ENCODE measurements around the gene KRT6A.

KRT6A gene

DNA sequence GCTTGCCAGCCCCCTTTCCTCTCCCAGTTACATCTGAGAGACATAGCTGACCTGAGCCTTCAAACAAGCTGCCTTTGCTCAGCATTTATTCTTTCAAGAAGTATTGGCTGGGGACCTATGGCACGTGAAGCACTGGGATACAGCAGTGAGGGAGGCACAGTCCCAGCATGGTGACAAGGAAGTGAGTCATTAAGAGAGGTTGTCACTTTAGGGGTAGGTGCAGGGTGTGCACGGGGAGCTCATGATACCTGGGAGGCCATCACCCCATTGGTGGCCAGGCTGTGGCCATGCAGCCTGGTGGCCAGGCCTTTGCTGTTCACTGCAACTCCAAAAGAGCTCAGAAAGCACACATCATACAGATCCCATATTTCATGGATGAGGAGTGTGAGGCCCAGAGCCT is 53.2 kb downstream of the KRT6A start:
- ChIA-PET POLR2A (no interaction called here), CTCF (no interaction called here)

DNA sequence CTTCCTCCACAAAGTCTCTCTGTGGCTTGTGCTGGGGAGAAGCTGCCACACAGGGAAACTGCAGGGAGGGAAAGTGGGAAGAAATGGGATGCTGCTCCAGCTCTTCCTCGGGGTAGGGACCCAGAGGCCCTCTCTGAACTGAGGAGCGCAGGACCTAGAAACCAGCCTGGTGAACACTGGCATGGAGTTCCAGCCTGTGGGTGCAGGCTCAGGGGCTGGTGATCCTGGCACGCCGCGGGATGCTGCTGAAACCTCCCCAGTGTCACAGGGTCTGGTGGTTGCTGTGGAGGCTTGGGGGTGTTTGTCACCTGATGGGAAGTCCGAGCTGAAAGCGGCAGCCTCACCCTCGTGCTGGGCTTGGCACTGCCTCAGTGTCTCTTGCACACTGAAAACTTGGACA is 53.6 kb downstream of the KRT6A start:
- POLR2A ChIA-PET, result no interaction called here
- CTCF ChIA-PET, result no interaction called here
- DNase-seq (ENCODE audit: extremely low spot score), result no peak
- TF ChIP-seq, protein P1, sequence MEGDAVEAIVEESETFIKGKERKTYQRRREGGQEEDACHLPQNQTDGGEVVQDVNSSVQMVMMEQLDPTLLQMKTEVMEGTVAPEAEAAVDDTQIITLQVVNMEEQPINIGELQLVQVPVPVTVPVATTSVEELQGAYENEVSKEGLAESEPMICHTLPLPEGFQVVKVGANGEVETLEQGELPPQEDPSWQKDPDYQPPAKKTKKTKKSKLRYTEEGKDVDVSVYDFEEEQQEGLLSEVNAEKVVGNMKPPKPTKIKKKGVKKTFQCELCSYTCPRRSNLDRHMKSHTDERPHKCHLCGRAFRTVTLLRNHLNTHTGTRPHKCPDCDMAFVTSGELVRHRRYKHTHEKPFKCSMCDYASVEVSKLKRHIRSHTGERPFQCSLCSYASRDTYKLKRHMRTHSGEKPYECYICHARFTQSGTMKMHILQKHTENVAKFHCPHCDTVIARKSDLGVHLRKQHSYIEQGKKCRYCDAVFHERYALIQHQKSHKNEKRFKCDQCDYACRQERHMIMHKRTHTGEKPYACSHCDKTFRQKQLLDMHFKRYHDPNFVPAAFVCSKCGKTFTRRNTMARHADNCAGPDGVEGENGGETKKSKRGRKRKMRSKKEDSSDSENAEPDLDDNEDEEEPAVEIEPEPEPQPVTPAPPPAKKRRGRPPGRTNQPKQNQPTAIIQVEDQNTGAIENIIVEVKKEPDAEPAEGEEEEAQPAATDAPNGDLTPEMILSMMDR (IDR thresholded peaks at IDR 0.05; ENCODE audit: control extremely low read depth, extremely low read depth, low read depth, missing control alignments), result no peak

More for the DNA sequence above, 53.2 kb downstream of the KRT6A start:
- DNase-seq (ENCODE audit: extremely low spot score), result no peak
- TF ChIP-seq, protein P1 (IDR thresholded peaks at IDR 0.05; ENCODE audit: control extremely low read depth, extremely low read depth, low read depth, missing control alignments), result no peak

DNA sequence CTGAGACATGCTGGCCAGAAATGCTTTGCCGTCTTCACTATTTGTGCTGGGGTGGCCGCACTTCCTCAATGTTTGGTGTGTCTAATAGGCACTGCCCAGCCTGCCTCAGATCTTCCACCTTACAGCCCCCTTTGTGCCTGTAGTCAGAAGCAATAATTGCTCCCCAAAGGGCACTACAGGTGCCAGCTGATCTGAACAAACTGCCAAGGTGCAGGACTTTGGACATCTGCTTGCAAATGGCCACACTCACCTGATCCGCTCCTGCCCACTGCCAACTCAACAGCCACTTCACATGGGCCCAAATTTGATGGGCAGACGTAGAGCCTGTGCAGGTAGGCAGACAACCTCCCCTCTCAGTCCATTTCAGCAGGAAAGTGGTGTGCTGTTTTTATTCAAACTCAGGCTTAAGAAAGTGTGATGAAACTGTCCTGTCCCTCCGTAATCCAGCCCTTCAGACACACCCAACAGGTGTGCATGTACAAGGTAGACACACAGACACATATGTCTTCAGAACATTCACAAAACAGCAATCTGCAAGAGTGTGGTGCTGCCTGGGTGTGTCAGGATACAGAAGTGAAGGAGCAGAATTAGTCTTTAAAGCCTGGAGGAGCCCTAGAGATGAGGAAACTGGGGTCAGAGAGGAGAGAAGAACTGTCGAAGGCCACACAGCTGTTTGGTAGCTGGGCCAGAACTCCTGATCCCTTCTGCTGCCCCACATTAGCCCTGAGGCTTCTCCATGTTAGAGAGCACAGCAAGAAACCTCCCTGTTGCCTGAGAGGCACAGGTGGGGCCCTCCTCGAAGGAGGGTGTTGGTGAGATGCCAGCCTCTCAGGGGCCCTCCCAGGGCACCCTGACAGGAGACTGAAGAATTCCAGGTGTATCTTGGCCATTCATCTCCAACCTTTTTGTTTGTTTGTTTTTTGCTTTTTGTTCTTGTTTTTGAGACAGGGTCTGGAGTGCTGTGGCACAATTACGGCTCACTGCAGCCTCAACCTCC is 54.5 kb downstream of the KRT6A start:
- TF ChIP-seq, protein P1 (IDR thresholded peaks at IDR 0.05; ENCODE audit: control extremely low read depth, extremely low read depth, low read depth, missing control alignments), result no peak
- no peak for DNase-seq (ENCODE audit: extremely low spot score)
- ChIA-PET POLR2A (no interaction called here), CTCF (no interaction called here)

DNA sequence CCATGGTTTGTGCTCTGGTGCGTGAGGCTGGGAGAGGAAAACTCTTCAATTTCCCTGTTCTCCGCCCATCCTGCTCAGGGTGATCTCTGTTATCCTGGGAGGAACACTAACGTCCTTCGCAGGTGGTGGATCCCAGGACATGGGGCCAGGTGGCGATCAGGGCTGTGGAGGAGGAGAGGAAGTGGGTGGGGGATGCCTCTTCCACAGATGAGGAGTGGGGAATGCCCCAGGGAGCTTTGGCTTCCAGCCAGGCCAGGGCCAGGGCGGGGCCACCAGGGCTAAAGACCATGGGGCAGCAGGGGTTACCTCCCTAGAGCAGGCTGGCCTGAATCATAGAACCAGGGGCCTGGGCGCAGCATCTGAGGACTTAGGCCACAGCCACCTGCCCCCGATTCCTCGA is 55.5 kb downstream of the KRT6A start:
- CTCF ChIA-PET, result no interaction called here
- TF ChIP-seq, protein P1 (IDR thresholded peaks at IDR 0.05; ENCODE audit: control extremely low read depth, extremely low read depth, low read depth, missing control alignments), result no peak
- DNase-seq (ENCODE audit: extremely low spot score), result no peak
- POLR2A ChIA-PET, result no interaction called here
